Measurements from ENCODE around the gene LUZP1. TPM values are rescaled to one million over a fixed set of nuclear protein-coding genes. Genes with fewer than 3 reads are reported as not detected.

The LUZP1 gene
- total RNA-seq, 2 donors from 2014 or later = 14.8 to 22.0 TPM

DNA sequence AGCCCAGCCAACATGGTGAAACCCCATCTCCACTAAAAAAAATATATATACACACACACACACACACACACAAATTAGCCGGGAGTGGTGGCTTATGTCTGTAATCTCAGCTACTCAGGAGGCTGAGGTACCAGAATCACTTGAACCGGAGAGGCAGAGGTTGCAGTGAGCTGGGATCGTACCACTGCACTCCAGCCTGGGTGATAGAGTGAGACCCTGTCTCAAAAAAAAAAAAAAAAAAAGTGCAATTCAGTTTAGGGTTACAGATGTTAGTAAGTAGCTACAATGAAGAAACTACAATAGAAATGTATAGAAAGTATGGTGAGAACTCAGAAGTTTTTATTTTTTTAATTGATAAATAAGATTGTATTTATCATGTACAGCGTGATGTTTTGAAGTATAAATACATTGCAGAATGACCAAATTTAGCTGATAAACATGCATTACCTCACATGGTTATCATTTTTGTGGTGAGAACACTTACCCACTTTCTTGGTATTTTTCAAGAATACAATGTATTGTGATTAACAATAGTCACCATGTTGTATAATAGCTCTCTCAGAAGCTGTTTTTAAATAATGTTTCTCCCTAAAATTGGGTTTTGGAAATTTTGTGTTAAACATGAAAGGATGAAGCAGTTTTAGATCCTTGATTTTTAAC, 131.4 kb downstream of the LUZP1 start:
- peaks cover 6% of the 10 kb centered on the region for H3K4me1 Mint-ChIP-seq
- H3K36me3 Mint-ChIP-seq (ENCODE audit: low read depth) = peaks cover 4% of the 10 kb centered on the region
- H3K4me3 Mint-ChIP-seq = no peak overlapping the region
- H3K9me3 Mint-ChIP-seq = no peaks in the 10 kb centered on the region
- no peak overlapping the region for H3K27ac Mint-ChIP-seq
- ATAC-seq (replicated peaks) = no peak
- H3K27me3 Mint-ChIP-seq = no peaks in the 10 kb centered on the region

DNA sequence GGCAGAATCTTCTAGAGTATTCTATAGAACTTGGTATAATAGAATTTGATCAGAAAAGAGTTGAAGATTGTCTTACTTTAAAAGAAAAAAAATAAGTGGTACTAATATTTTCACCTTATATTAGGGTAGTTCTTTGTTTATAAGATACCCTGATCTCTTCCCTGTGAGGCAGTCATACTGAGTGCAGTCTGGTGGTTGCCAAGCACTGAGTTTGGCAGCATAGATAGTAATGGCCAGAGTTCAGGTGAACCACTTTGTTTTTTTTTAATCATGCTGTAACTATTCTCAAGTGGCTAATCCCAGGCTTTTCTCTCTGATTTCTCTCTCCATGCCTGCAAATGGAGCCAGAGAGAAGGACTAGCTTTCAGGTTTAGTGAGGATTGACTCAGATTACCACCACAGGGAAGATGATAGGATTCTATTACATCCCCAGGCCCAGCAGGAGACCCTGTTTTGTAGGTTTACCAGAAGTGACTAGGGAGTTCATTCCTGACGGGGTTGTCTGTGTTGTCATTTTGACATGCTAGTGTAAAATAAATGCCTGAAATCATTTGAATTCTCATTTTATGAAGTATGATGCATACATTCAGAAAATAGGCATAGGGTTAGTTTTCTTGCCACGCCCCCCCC, 132.7 kb downstream of the LUZP1 start:
- Mint-ChIP-seq H3K4me1 (peaks cover 12% of the 10 kb centered on the region), H3K36me3 (ENCODE audit: low read depth) (peaks cover 7% of the 10 kb centered on the region), H3K4me3 (no peak overlapping the region), H3K9me3 (no peaks in the 10 kb centered on the region), H3K27me3 (no peaks in the 10 kb centered on the region), H3K27ac (no peak overlapping the region)
- no peak for ATAC-seq (replicated peaks)

Other genes starting within 250 kb of the LUZP1 start
- not detected for gene LACTBL1, start 196.0 kb downstream of the LUZP1 start, total RNA-seq
- gene TEX46, start 153.0 kb downstream of the LUZP1 start, total RNA-seq = not detected
- gene KDM1A, start 149.4 kb downstream of the LUZP1 start, total RNA-seq = 10 to 100 TPM; 22.5 to 45.3 TPM
- not detected for gene HTR1D, start 48.6 kb upstream of the LUZP1 start, total RNA-seq
- gene HNRNPR, start 175.4 kb upstream of the LUZP1 start, total RNA-seq = 100 to 1,000 TPM; 110 to 193 TPM
- 10 to 100 TPM in 1 of 2 donors, 1 to 10 TPM in 1; 4.7 to 10.7 TPM for gene ZNF436, start 201.0 kb upstream of the LUZP1 start, total RNA-seq

All from activated T-helper 17 cell treated with anti-CD3 and anti-CD28 coated beads, Interleukin-2, amount 50 U/mL, for 72 hours (primary cell).